ENCODE measurements around the gene ST6GALNAC3.

DNA sequence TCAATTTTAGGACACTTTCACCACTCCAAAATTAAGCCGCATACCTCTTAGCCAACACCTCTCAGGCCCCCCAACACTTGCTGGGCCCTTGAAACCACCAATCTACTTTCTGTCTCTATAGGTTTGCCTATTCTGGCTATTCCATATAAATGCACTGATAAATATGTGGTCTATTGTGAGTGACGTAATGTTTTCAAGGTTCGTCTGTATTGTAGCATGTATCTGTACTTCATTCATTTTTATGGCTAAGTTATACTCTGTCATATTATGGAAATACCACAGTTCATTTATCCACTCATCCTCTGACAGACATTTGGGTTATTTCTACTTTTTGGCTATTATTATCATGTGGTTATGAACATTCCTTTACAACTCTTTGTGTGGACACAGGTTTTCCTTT, 432.8 kb downstream of the ST6GALNAC3 start:
- TF ChIP-seq, protein P1, sequence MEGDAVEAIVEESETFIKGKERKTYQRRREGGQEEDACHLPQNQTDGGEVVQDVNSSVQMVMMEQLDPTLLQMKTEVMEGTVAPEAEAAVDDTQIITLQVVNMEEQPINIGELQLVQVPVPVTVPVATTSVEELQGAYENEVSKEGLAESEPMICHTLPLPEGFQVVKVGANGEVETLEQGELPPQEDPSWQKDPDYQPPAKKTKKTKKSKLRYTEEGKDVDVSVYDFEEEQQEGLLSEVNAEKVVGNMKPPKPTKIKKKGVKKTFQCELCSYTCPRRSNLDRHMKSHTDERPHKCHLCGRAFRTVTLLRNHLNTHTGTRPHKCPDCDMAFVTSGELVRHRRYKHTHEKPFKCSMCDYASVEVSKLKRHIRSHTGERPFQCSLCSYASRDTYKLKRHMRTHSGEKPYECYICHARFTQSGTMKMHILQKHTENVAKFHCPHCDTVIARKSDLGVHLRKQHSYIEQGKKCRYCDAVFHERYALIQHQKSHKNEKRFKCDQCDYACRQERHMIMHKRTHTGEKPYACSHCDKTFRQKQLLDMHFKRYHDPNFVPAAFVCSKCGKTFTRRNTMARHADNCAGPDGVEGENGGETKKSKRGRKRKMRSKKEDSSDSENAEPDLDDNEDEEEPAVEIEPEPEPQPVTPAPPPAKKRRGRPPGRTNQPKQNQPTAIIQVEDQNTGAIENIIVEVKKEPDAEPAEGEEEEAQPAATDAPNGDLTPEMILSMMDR (conservative IDR thresholded peaks at IDR 0.05; ENCODE audit: low read length), result no peak
- TF ChIP-seq EZH2phosphoT487 (IDR thresholded peaks at IDR 0.05; ENCODE audit: borderline replicate concordance), result no peak

All from Loucy (cell line).